Keratinocyte (primary cell): ENCODE measurements around the gene SIK2. TPM values are rescaled to one million over a fixed set of nuclear protein-coding genes. Genes with fewer than 3 reads are reported as not detected.
"Not testable (repeated sequence)": the region's sequence is repeated elsewhere in the genome, so short reads cannot be mapped to it uniquely, and the experiment has no call there.

ENCODE experiments used
- DNase-seq: peaks from one replicate; pipeline ENCODE4 v3.0.0-alpha.2; 2011; ENCODE audit warnings: low read depth, missing footprints, low spot score
- FAIRE-seq: peaks from 2 replicates; lab custom pipeline; 2011; peaks lifted over from hg19 to GRCh38; lab: Jason Lieb, UNC
- H2AFZ ChIP-seq: 2 replicates; pipeline ENCODE4 v1.6.0; 2012; ENCODE audit warnings: low read length, control low read depth, inconsistent platforms; ENCODE audit not compliant: control insufficient read depth
- H3K27ac ChIP-seq: 2 replicates; pipeline ENCODE4 v1.5.1; 2011; ENCODE audit warnings: low read length; ENCODE audit not compliant: control insufficient read depth, insufficient read depth
- H3K27me3 ChIP-seq: 3 replicates; pipeline ENCODE4 v1.6.0; 2011; ENCODE audit warnings: low read length; ENCODE audit not compliant: control insufficient read depth, insufficient read depth; ENCODE audit errors: extremely low read depth
- H3K36me3 ChIP-seq, 2 experiments: 2 replicates in 1 of 2; 3 replicates in 1 of 2; pipeline ENCODE4 v1.5.1; 2011; ENCODE audit warnings: low read length in 2 of 2, mild to moderate bottlenecking in 1 of 2; ENCODE audit not compliant: control insufficient read depth in 2 of 2, insufficient read depth in 2 of 2; ENCODE audit errors: extremely low read depth in 1 of 2
- H3K4me1 ChIP-seq: 3 replicates; pipeline ENCODE4 v1.5.1; 2011; ENCODE audit warnings: low read length; ENCODE audit not compliant: control insufficient read depth, insufficient read depth; ENCODE audit errors: extremely low read depth
- H3K4me2 ChIP-seq: 3 replicates; pipeline ENCODE4 v1.6.0; 2011; ENCODE audit warnings: low read depth, low read length; ENCODE audit not compliant: control insufficient read depth, insufficient read depth; ENCODE audit errors: extremely low read depth
- H3K4me3 ChIP-seq, 3 experiments: fragments of 200-600 bp in 1 of 3; sonication (generic) in 1 of 3; 2 replicates in 2 of 3; 3 replicates in 1 of 3; pipeline ENCODE4 v1.5.1; 2011 to 2016; ENCODE audit warnings: low read length in 3 of 3, mild to moderate bottlenecking in 3 of 3, control low read depth in 2 of 3, inconsistent platforms in 1 of 3, low read depth in 1 of 3, mixed read lengths in 1 of 3, mixed run types in 1 of 3, moderate library complexity in 1 of 3; ENCODE audit not compliant: control insufficient read depth in 2 of 3, insufficient read depth in 2 of 3; ENCODE audit errors: extremely low read depth in 1 of 3
- H3K79me2 ChIP-seq: 2 replicates; pipeline ENCODE4 v1.6.0; 2012; ENCODE audit warnings: low read length; ENCODE audit not compliant: control insufficient read depth, insufficient read depth
- H3K9ac ChIP-seq: 3 replicates; pipeline ENCODE4 v1.6.0; 2011; ENCODE audit warnings: low read length; ENCODE audit not compliant: control insufficient read depth, insufficient read depth; ENCODE audit errors: extremely low read depth
- H3K9me1 ChIP-seq: 3 replicates; pipeline ENCODE4 v1.6.0; 2011; ENCODE audit warnings: low read length; ENCODE audit not compliant: control insufficient read depth, insufficient read depth; ENCODE audit errors: extremely low read depth
- H3K9me3 ChIP-seq: 2 replicates; pipeline ENCODE4 v1.5.1; 2012; ENCODE audit warnings: low read depth, low read length; ENCODE audit not compliant: control insufficient read depth
- H4K20me1 ChIP-seq: 3 replicates; pipeline ENCODE4 v1.6.0; 2011; ENCODE audit warnings: low read length; ENCODE audit not compliant: control insufficient read depth, insufficient read depth; ENCODE audit errors: extremely low read depth
- CTCF ChIP-seq, 3 experiments: IDR thresholded peaks in 1 of 3; conservative IDR thresholded peaks in 1 of 3; optimal IDR thresholded peaks in 1 of 3; 2 replicates in 2 of 3; 3 replicates in 1 of 3; pipeline versions ENCODE3 to v1.5.1; 2011; ENCODE audit warnings: low read length in 3 of 3, mild to moderate bottlenecking in 3 of 3, moderate library complexity in 2 of 3, control low read depth in 1 of 3, inconsistent platforms in 1 of 3; ENCODE audit not compliant: insufficient read depth in 2 of 3; ENCODE audit errors: extremely low read depth in 1 of 3
- EZH2 ChIP-seq: IDR thresholded peaks from one replicate; pipeline ENCODE4 v1.6.1; 2012; ENCODE audit warnings: inconsistent platforms, mild to moderate bottlenecking, low read length, moderate library complexity
- dilution Hi-C: fragments of 300-500 bp; cut with MboI; formaldehyde crosslinking; loops from one replicate; pipeline ENCODE4 v1.7.0; 2020; ENCODE audit warnings: low sequenced_read_pairs; ENCODE audit not compliant: extremely low pct_ligation_motif_present
- polyA plus RNA-seq, 5 experiments: library from polyadenylated mRNA; depleted of rRNA in 3 of 5; stranded (reverse) in 3 of 5; stranded (forward) in 1 of 5; unstranded in 1 of 5; fragments of >200 nt; gene quantifications; 1 replicate in 1 of 5; 2 replicates in 3 of 5; 3 replicates in 1 of 5; pipeline versions ENCODE4 v1.2.1 to v1.2.3, GENCODE V29; 2011 to 2012; ENCODE audit warnings: missing spikeins in 2 of 5, low read depth in 1 of 5, low replicate concordance in 1 of 5

SIK2 gene
- polyA plus RNA-seq, 1 donor (not counting 4 experiments of a cell fraction or from before 2014, with no cell fraction given): 10.0 TPM

- no peak for DNase-seq
- Histone ChIP-seq H3K9me1 (no peaks in the 10 kb centered on the region), H3K4me2 (no peak overlapping the region), H3K27ac (no peak overlapping the region), H4K20me1 (no peaks in the 10 kb centered on the region), H3K27me3 (no peaks in the 10 kb centered on the region), H3K79me2 (peaks cover 2% of the 10 kb centered on the region), H3K9me3 (no peaks in the 10 kb centered on the region), H3K9ac (no peak overlapping the region), H2AFZ (no peak overlapping the region), H3K4me3 (no peak overlapping the region), H3K4me1 (peaks cover 15% of the 10 kb centered on the region), H3K36me3 (no peaks in the 10 kb centered on the region)
- TF ChIP-seq CTCF (optimal IDR thresholded peaks at IDR 0.05 in 1 of 3, IDR thresholded peaks at IDR 0.05 in 1 of 3, conservative IDR thresholded peaks at IDR 0.05 in 1 of 3; ENCODE audit: extremely low read depth in 1 of 3, insufficient read depth in 2 of 3, low read length in 3 of 3) (no peak), EZH2 (no peak)
- no peak for FAIRE-seq
- dilution Hi-C loops: no loop called here
Measured at GRCh38 chr11:111655924-111656323, 53.7 kb downstream of the SIK2 start.

- H3K9me3 ChIP-seq, H3K36me3 ChIP-seq, dilution Hi-C loops, H3K4me2 ChIP-seq, H4K20me1 ChIP-seq, H3K9ac ChIP-seq, H3K79me2 ChIP-seq, DNase-seq, H3K27ac ChIP-seq, H3K9me1 ChIP-seq, H3K4me1 ChIP-seq, H2AFZ ChIP-seq, FAIRE-seq, H3K27me3 ChIP-seq, H3K4me3 ChIP-seq: not testable (repeated sequence)
Measured at GRCh38 chr11:111657905-111658304, 55.7 kb downstream of the SIK2 start.

GRCh38 chr11:111658493-111658892, 56.2 kb downstream of the SIK2 start:
- H3K4me1 ChIP-seq, H3K4me2 ChIP-seq, H3K9me3 ChIP-seq, H3K4me3 ChIP-seq, H2AFZ ChIP-seq, H3K36me3 ChIP-seq, dilution Hi-C loops, DNase-seq, H3K9ac ChIP-seq, H3K27ac ChIP-seq, H3K79me2 ChIP-seq, H3K27me3 ChIP-seq, H4K20me1 ChIP-seq, FAIRE-seq, H3K9me1 ChIP-seq: not testable (repeated sequence)
